ENCODE measurements around the gene PPL. TPM values are rescaled to one million over a fixed set of nuclear protein-coding genes. Genes with fewer than 3 reads are reported as not detected.

Gene PPL, protein sequence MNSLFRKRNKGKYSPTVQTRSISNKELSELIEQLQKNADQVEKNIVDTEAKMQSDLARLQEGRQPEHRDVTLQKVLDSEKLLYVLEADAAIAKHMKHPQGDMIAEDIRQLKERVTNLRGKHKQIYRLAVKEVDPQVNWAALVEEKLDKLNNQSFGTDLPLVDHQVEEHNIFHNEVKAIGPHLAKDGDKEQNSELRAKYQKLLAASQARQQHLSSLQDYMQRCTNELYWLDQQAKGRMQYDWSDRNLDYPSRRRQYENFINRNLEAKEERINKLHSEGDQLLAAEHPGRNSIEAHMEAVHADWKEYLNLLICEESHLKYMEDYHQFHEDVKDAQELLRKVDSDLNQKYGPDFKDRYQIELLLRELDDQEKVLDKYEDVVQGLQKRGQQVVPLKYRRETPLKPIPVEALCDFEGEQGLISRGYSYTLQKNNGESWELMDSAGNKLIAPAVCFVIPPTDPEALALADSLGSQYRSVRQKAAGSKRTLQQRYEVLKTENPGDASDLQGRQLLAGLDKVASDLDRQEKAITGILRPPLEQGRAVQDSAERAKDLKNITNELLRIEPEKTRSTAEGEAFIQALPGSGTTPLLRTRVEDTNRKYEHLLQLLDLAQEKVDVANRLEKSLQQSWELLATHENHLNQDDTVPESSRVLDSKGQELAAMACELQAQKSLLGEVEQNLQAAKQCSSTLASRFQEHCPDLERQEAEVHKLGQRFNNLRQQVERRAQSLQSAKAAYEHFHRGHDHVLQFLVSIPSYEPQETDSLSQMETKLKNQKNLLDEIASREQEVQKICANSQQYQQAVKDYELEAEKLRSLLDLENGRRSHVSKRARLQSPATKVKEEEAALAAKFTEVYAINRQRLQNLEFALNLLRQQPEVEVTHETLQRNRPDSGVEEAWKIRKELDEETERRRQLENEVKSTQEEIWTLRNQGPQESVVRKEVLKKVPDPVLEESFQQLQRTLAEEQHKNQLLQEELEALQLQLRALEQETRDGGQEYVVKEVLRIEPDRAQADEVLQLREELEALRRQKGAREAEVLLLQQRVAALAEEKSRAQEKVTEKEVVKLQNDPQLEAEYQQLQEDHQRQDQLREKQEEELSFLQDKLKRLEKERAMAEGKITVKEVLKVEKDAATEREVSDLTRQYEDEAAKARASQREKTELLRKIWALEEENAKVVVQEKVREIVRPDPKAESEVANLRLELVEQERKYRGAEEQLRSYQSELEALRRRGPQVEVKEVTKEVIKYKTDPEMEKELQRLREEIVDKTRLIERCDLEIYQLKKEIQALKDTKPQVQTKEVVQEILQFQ (N-terminal part only)
- total RNA-seq, result 10 to 100 TPM; 10.4 to 19.8 (median 12.9) TPM
- polyA plus RNA-seq, result 10 to 100 TPM; 15.7 to 27.2 TPM

DNA sequence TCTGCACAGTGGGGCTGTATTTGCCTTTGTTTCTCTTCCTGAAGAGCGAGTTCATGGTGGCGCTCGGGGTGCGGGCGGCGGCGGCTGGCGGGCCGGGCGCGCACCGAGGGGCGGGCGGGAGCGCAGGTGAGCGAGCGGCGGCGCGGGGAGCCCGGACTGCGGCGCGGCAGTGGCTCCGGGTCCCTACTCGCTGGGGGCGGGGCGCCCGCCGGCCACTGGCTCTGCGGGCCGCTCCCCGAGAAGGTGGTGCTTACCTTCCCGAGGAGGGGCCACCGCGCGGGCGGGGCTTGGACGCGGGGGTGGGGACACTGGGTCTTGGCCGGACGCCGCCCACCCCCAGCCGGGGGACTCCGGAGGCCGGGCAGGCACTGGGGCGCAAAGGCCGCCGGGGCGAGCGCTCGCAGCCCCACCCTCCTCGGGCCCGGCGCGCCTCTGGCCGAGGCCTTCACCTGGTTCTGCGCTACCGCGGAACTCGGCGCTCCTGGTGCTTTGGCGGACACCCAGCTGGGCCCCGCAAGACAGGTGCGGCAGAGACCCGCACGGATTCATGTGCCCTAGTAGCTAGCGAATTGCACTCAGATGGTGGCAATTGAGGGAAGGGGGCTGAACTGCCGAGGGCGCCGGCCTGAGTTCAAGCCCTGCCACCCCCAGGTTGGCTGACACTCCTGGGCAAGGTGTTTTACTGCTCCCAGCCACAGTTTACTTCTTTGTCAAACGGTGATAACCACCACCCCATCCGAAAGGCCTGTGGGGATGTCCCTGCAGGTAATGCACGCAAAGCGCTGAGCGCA is at the start of gene PPL:
Gene PPL (minus strand): TSS at position 158 of the 791 bp plus-strand sequence. CDS start 103 bp downstream, at position 55.
- WGBS, 2 donors, result 6% methylated on average over 50 to 76 of the region's 76 CpGs
- DNase-seq, result peak; percentile 95 to 98 (median 98)
- intact Hi-C loops (cut with DNase I), result no loop called here
- no peak for FAIRE-seq
- TF ChIP-seq CTCF (IDR thresholded peaks at IDR 0.05), result no peak
- peak; percentile 87 to 93 (median 90) for ATAC-seq
- no peaks in the 10 kb centered on the region for H3K36me3 ChIP-seq
- peaks cover 0 to 6% (median 6%) of the 10 kb centered on the region in 3 donors for H3K4me1 ChIP-seq
- H3K27ac ChIP-seq, result peak within 1 kb of the TSS; percentile 72 to 89 (median 78)
- no peaks in the 10 kb centered on the region for H3K27me3 ChIP-seq
- H3K4me3 ChIP-seq, result peak within 1 kb of the TSS; percentile 56 to 86 (median 64)
- H3K9me3 ChIP-seq, result no peaks in the 10 kb centered on the region

GRCh38 chr16:4984174-4984990 is 47.4 kb upstream of the PPL start:
- TF ChIP-seq CTCF (IDR thresholded peaks at IDR 0.05), result no peak
- no peak overlapping the region for H3K4me3 ChIP-seq
- H3K9me3 ChIP-seq, result no peaks in the 10 kb centered on the region
- peaks cover 0 to 4% (median 0%) of the 10 kb centered on the region in 4 donors for H3K27me3 ChIP-seq
- 62 to 63% methylated on average over 5 of the region's 5 CpGs for WGBS, 2 donors
- ATAC-seq (no peak), FAIRE-seq (no peak), DNase-seq (no peak)
- no peaks in the 10 kb centered on the region for H3K4me1 ChIP-seq
- H3K27ac ChIP-seq, result no peak overlapping the region
- intact Hi-C loops (cut with DNase I), result no loop called here
- no peaks in the 10 kb centered on the region for H3K36me3 ChIP-seq

GRCh38 chr16:4982056-4982867 is 45.3 kb upstream of the PPL start:
- H3K36me3 ChIP-seq, result no peaks in the 10 kb centered on the region
- intact Hi-C loops (cut with DNase I), result no loop called here
- peaks cover 0 to 2% (median 0%) of the 10 kb centered on the region in 3 donors for H3K4me1 ChIP-seq
- DNase-seq (no peak), FAIRE-seq (no peak), ATAC-seq (no peak)
- 50 to 62% methylated on average over 19 to 20 of the region's 20 CpGs for WGBS, 2 donors
- no peak overlapping the region for H3K4me3 ChIP-seq
- H3K27me3 ChIP-seq, result no peaks in the 10 kb centered on the region
- H3K27ac ChIP-seq, result no peak overlapping the region
- no peaks in the 10 kb centered on the region for H3K9me3 ChIP-seq
- no peak for TF ChIP-seq CTCF (IDR thresholded peaks at IDR 0.05)
